Brain microvascular endothelial cell (primary cell): ENCODE data around the gene TNIK.

Source experiments
- DNase-seq: peaks from one replicate; pipeline ENCODE4 v3.0.0-alpha.2; 2020
- H3K27ac ChIP-seq: fragments of 250-450 bp; sonication (Bioruptor Pico); 2 replicates; pipeline ENCODE4 v1.5.1; 2020; ENCODE audit warnings: mild to moderate bottlenecking, moderate library complexity
- H3K27me3 ChIP-seq: fragments of 250-450 bp; sonication (Bioruptor Pico); replicated peaks from 2 replicates; pipeline ENCODE4 v1.5.1; 2020; ENCODE audit warnings: mild to moderate bottlenecking
- H3K36me3 ChIP-seq: fragments of 250-450 bp; sonication (Bioruptor Pico); replicated peaks from 2 replicates; pipeline ENCODE4 v1.5.1; 2020; ENCODE audit warnings: mild to moderate bottlenecking
- H3K4me3 ChIP-seq: 2 replicates; pipeline ENCODE4 v1.5.1; 2011; ENCODE audit warnings: low read depth, mild to moderate bottlenecking, control low read depth, low read length, moderate library complexity
- CTCF ChIP-seq: IDR thresholded peaks from 2 replicates; pipeline ENCODE4 v1.5.1; 2011; ENCODE audit warnings: low read depth, mild to moderate bottlenecking, moderate library complexity, low read length, control low read depth, inconsistent platforms; ENCODE audit errors: missing control alignments
- in situ Hi-C: cut with HindIII; loops from 2 replicates; pipeline ENCODE4 v1.10.0; 2017; ENCODE audit warnings: low sequenced_read_pairs, low pct_ligation_motif_present

TNIK gene

GRCh38 chr3:171221597-171221996 lies 238.6 kb downstream of the TNIK start:
- Histone ChIP-seq H3K4me3 (no peak overlapping the region), H3K27ac (no peak overlapping the region), H3K36me3 (no peaks in the 10 kb centered on the region), H3K27me3 (no peaks in the 10 kb centered on the region)
- DNase-seq: no peak
- in situ Hi-C loops: no loop called here
- no peak for TF ChIP-seq CTCF

- in situ Hi-C loops: no loop called here
- no peak overlapping the region for H3K4me3 ChIP-seq
- DNase-seq: no peak
- H3K36me3 ChIP-seq: no peaks in the 10 kb centered on the region
- H3K27ac ChIP-seq: no peak overlapping the region
- no peak for TF ChIP-seq CTCF
- no peaks in the 10 kb centered on the region for H3K27me3 ChIP-seq
Measured at GRCh38 chr3:171221104-171221503, 239.1 kb downstream of the TNIK start.

- in situ Hi-C loops: no loop called here
- DNase-seq: no peak
- no peaks in the 10 kb centered on the region for H3K36me3 ChIP-seq
- H3K4me3 ChIP-seq: no peak overlapping the region
- H3K27me3 ChIP-seq: no peaks in the 10 kb centered on the region
- no peak for TF ChIP-seq CTCF
- H3K27ac ChIP-seq: no peak overlapping the region
Measured at GRCh38 chr3:171219258-171219657, 240.9 kb downstream of the TNIK start.

GRCh38 chr3:171218069-171218468 lies 242.1 kb downstream of the TNIK start:
- DNase-seq: no peak
- no peak for TF ChIP-seq CTCF

GRCh38 chr3:171213907-171214306 lies 246.3 kb downstream of the TNIK start:
- no peak for TF ChIP-seq CTCF
- in situ Hi-C loops: no loop called here
- Histone ChIP-seq H3K4me3 (no peak overlapping the region), H3K27me3 (no peaks in the 10 kb centered on the region), H3K27ac (no peak overlapping the region), H3K36me3 (no peaks in the 10 kb centered on the region)
- DNase-seq: no peak

More at GRCh38 chr3:171218069-171218468, 242.1 kb downstream of the TNIK start:
- no peaks in the 10 kb centered on the region for H3K27me3 ChIP-seq
- no peak overlapping the region for H3K4me3 ChIP-seq
- no peak overlapping the region for H3K27ac ChIP-seq
- H3K36me3 ChIP-seq: no peaks in the 10 kb centered on the region
- in situ Hi-C loops: no loop called here

GRCh38 chr3:171213178-171213577 lies 247.0 kb downstream of the TNIK start:
- H3K27ac ChIP-seq: no peak overlapping the region
- TF ChIP-seq CTCF: no peak
- H3K27me3 ChIP-seq: no peaks in the 10 kb centered on the region
- H3K4me3 ChIP-seq: no peak overlapping the region
- in situ Hi-C loops: no loop called here
- DNase-seq: no peak
- no peaks in the 10 kb centered on the region for H3K36me3 ChIP-seq
